ENCODE data around the gene SH3PXD2A. TPM values are rescaled to one million over a fixed set of nuclear protein-coding genes. Genes with fewer than 3 reads are reported as not detected.

SH3PXD2A gene
- total RNA-seq (2021), result 4.5 and 4.7 TPM in 2 replicates
- long read RNA-seq, partial matches to known transcripts, result 0 of 2 reads
- long read RNA-seq, other reads (novel, unspliced or antisense), result 2 of 2 reads

DNA sequence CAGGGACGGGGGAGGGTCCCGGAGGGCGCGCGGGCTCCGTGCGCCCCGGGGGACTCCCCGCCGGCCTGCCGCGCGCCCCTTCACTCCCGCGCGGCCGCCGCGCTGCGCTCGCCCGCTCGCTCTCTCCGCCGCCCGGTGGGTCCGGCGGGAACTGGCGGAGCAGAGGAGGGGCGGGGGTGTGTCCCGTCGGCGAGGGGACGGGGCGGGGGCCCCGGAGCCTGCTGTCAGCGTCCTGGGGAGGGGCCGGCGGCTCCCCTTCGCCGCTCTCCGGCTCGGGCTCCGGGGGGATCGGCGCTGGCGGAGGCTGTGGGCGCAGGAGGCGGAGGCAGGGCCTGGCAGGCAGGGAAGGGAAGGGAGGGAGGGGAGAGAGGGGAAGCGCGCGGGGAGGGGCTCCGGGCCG, at the start of gene SH3PXD2A:
Gene SH3PXD2A, minus strand, starts transcription at position 153 of the 400 bp plus-strand sequence. CDS start 310 bp downstream, outside the sequence.
- no peak within 1 kb of the TSS for H4K8ac ChIP-seq (replicated peaks; ENCODE audit: insufficient read length, low read depth, low read length)
- H3K23ac ChIP-seq (ENCODE audit: insufficient read length, low read depth, low read length), result no peak within 1 kb of the TSS
- H2AFZ ChIP-seq (ENCODE audit: low read length), result no peak within 1 kb of the TSS
- WGBS (ENCODE audit: extremely low coverage, insufficient read length, low lambda C conversion rate), result no CpG with 5 or more reads among the region's 54 CpGs
- no peaks in the 10 kb centered on the region for H3K79me2 ChIP-seq (ENCODE audit: insufficient read depth, low read length)
- H3K27ac ChIP-seq (ENCODE audit: insufficient read length, low read depth, low read length), result no peak within 1 kb of the TSS
- Mint-ChIP-seq H3K27me3 (ENCODE audit: low read depth) (peaks cover 56% of the 10 kb centered on the region), H3K4me1 (peaks cover 20 to 28% of the 10 kb centered on the region in 2 experiments), H3K4me3 (peak within 1 kb of the TSS; percentile 76 to 91), H3K27ac (peak within 1 kb of the TSS in 1 of 3 experiments; percentile 43; a peak in 1 of 7 replicates), H3K36me3 (ENCODE audit: insufficient read depth in 1 of 3, low read depth in 3 of 3) (no peaks in the 10 kb centered on the region; a peak in 1 of 7 replicates), H3K9me3 (no peaks in the 10 kb centered on the region; a peak in 3 of 5 replicates)
- H3T11ph ChIP-seq (ENCODE audit: low read length), result no peak within 1 kb of the TSS
- no peak within 1 kb of the TSS for H4K5ac ChIP-seq (ENCODE audit: insufficient read length, low read depth, low read length)
- H3K14ac ChIP-seq (ENCODE audit: insufficient read depth, low read length), result no peak within 1 kb of the TSS
- H2BK20ac ChIP-seq (ENCODE audit: low read depth, low read length, poor library complexity, severe bottlenecking), result no peak within 1 kb of the TSS
- H3K79me1 ChIP-seq (ENCODE audit: insufficient read depth, low read depth, low read length, poor library complexity, severe bottlenecking), result no peaks in the 10 kb centered on the region
- DNase-seq, result peak; percentile 59
- peaks cover 2% of the 10 kb centered on the region; the same call in 1 of the 2 replicates for H3K27me3 ChIP-seq (ENCODE audit: insufficient read depth, low read length)
- no peak within 1 kb of the TSS for H2BK15ac ChIP-seq (ENCODE audit: low read depth, low read length)
- H3K18ac ChIP-seq (ENCODE audit: insufficient read length, low read depth, low read length), result no peak within 1 kb of the TSS
- H4K20me1 ChIP-seq (ENCODE audit: control insufficient read depth, insufficient read depth, insufficient read length), result no peaks in the 10 kb centered on the region
- H3K9ac ChIP-seq (ENCODE audit: extremely low read depth, insufficient read length, low read length), result no peak within 1 kb of the TSS
- no peak within 1 kb of the TSS for H4K91ac ChIP-seq (ENCODE audit: insufficient read length, low read depth, low read length)
- H2BK12ac ChIP-seq (ENCODE audit: insufficient read length, low read depth, low read length), result no peak within 1 kb of the TSS
- H2BK5ac ChIP-seq (ENCODE audit: insufficient read length, low read length), result no peak within 1 kb of the TSS
- peak within 1 kb of the TSS; percentile 66 for H3K4me2 ChIP-seq (ENCODE audit: insufficient read depth, insufficient read length, low read length)
- H2BK120ac ChIP-seq (ENCODE audit: low read depth, low read length, poor library complexity, severe bottlenecking), result no peak within 1 kb of the TSS
- peaks cover 16% of the 10 kb centered on the region for H3K23me2 ChIP-seq (ENCODE audit: insufficient read length, low read depth, low read length, poor library complexity, severe bottlenecking)
- no peaks in the 10 kb centered on the region for H3K9me3 ChIP-seq (ENCODE audit: control insufficient read depth, low read depth, low read length)
- H3K56ac ChIP-seq (ENCODE audit: insufficient read length, low read depth, low read length), result no peak within 1 kb of the TSS
- H3K4ac ChIP-seq (ENCODE audit: low read depth, low read length), result no peak within 1 kb of the TSS
- no peak within 1 kb of the TSS for H2AK5ac ChIP-seq (ENCODE audit: insufficient read length, low read length)
- TF ChIP-seq, protein P1, sequence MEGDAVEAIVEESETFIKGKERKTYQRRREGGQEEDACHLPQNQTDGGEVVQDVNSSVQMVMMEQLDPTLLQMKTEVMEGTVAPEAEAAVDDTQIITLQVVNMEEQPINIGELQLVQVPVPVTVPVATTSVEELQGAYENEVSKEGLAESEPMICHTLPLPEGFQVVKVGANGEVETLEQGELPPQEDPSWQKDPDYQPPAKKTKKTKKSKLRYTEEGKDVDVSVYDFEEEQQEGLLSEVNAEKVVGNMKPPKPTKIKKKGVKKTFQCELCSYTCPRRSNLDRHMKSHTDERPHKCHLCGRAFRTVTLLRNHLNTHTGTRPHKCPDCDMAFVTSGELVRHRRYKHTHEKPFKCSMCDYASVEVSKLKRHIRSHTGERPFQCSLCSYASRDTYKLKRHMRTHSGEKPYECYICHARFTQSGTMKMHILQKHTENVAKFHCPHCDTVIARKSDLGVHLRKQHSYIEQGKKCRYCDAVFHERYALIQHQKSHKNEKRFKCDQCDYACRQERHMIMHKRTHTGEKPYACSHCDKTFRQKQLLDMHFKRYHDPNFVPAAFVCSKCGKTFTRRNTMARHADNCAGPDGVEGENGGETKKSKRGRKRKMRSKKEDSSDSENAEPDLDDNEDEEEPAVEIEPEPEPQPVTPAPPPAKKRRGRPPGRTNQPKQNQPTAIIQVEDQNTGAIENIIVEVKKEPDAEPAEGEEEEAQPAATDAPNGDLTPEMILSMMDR (conservative IDR thresholded peaks at IDR 0.05), result no peak
- H3K4me1 ChIP-seq (ENCODE audit: insufficient read depth, low read length), result no peaks in the 10 kb centered on the region

All from H9 (cell line).